GM23338 (cell line): ENCODE measurements around the gene PTPN5. TPM values are rescaled to one million over a fixed set of nuclear protein-coding genes. Genes with fewer than 3 reads are reported as not detected.

Source experiments
- ATAC-seq: fragments of 200-7000 bp; cut with Tn5 transposase; 3 replicates; pipeline ENCODE4 v1.9.1; 2020
- DNase-seq: peaks from one replicate; pipeline ENCODE4 v3.0.0-alpha.2; 2015; ENCODE audit warnings: low spot score
- H2AFZ ChIP-seq: fragments of 200-600 bp; sonication (generic); 2 replicates; pipeline ENCODE4 v1.8.0; 2016; ENCODE audit warnings: antibody characterized with exemption, mild to moderate bottlenecking, moderate library complexity
- H3F3A ChIP-seq: fragments of 200-600 bp; sonication (generic); replicated peaks from 2 replicates; pipeline ENCODE4 v1.8.0; 2017; ENCODE audit warnings: antibody characterized with exemption, mixed run types, low read depth
- H3K27ac ChIP-seq: fragments of 200-600 bp; sonication (generic); 2 replicates; pipeline ENCODE4 v1.6.1; 2016; ENCODE audit warnings: low read depth
- H3K27me3 ChIP-seq: fragments of 200-600 bp; sonication (generic); 2 replicates; pipeline ENCODE4 v1.8.0; 2016; ENCODE audit warnings: mild to moderate bottlenecking, mixed run types, moderate library complexity; ENCODE audit not compliant: insufficient read depth
- H3K36me3 ChIP-seq: fragments of 200-600 bp; sonication (generic); 2 replicates; pipeline ENCODE4 v1.8.0; 2016; ENCODE audit warnings: mild to moderate bottlenecking; ENCODE audit not compliant: insufficient read depth
- H3K4me1 ChIP-seq: fragments of 200-600 bp; sonication (generic); 2 replicates; pipeline ENCODE4 v1.8.0; 2016; ENCODE audit warnings: mild to moderate bottlenecking, moderate library complexity; ENCODE audit not compliant: insufficient read depth
- H3K4me2 ChIP-seq: fragments of 200-600 bp; sonication (generic); 2 replicates; pipeline ENCODE4 v1.7.1; 2017; ENCODE audit warnings: mixed run types
- H3K4me3 ChIP-seq: fragments of 200-600 bp; sonication (generic); 2 replicates; pipeline ENCODE4 v1.6.1; 2016; ENCODE audit warnings: mixed run types
- H3K79me2 ChIP-seq: fragments of 200-600 bp; sonication (generic); replicated peaks from 2 replicates; pipeline ENCODE4 v1.8.0; 2017; ENCODE audit warnings: mild to moderate bottlenecking; ENCODE audit not compliant: insufficient read depth
- H3K9me2 ChIP-seq: fragments of 200-600 bp; sonication (generic); 2 replicates; pipeline ENCODE4 v1.8.0; 2017; ENCODE audit not compliant: insufficient read depth
- H4K20me1 ChIP-seq: fragments of 200-600 bp; sonication (generic); replicated peaks from 2 replicates; pipeline ENCODE4 v1.8.0; 2017; ENCODE audit warnings: mild to moderate bottlenecking; ENCODE audit not compliant: insufficient read depth
- H3K27ac Mint-ChIP-seq: 2 replicates; pipeline ENCODE4 v1.8.0; 2020; ENCODE audit warnings: inconsistent platforms, mild to moderate bottlenecking, moderate library complexity, mixed read lengths
- H3K27me3 Mint-ChIP-seq: 3 replicates; pipeline ENCODE4 v1.8.0; 2022; ENCODE audit warnings: low read depth, mild to moderate bottlenecking, moderate library complexity, mixed read lengths, inconsistent platforms; ENCODE audit not compliant: insufficient read depth, poor library complexity
- H3K36me3 Mint-ChIP-seq: 3 replicates; pipeline ENCODE4 v1.8.0; 2021; ENCODE audit warnings: low read depth, mild to moderate bottlenecking, inconsistent platforms, moderate library complexity, mixed read lengths
- H3K4me1 Mint-ChIP-seq: 3 replicates; pipeline ENCODE4 v1.8.0; 2020; ENCODE audit warnings: mild to moderate bottlenecking, inconsistent platforms, mixed read lengths
- H3K4me3 Mint-ChIP-seq: 3 replicates; pipeline ENCODE4 v1.8.0; 2021; ENCODE audit warnings: moderate library complexity, mild to moderate bottlenecking, inconsistent platforms, mixed read lengths
- H3K9me3 Mint-ChIP-seq: 3 replicates; pipeline ENCODE4 v1.8.0; 2020; ENCODE audit warnings: moderate library complexity, mild to moderate bottlenecking, inconsistent platforms, mixed read lengths
- ETS1 ChIP-seq: IDR thresholded peaks from 2 replicates; pipeline ENCODE4 v1.6.1; 2016; ENCODE audit warnings: antibody characterized with exemption
- NANOG ChIP-seq: IDR thresholded peaks from 2 replicates; pipeline ENCODE4 v1.6.1; 2016; ENCODE audit warnings: antibody characterized with exemption, borderline replicate concordance
- POLR2AphosphoS5 ChIP-seq: IDR thresholded peaks from 2 replicates; pipeline ENCODE4 v1.6.1; 2016; ENCODE audit warnings: antibody characterized with exemption, low read depth
- REST ChIP-seq: IDR thresholded peaks from one replicate; pipeline ENCODE4 v1.6.1; 2018; ENCODE audit warnings: antibody characterized with exemption; ENCODE audit not compliant: unreplicated experiment
- STAT1 ChIP-seq: IDR thresholded peaks from one replicate; pipeline ENCODE4 v1.6.1; 2016; ENCODE audit warnings: antibody characterized with exemption; ENCODE audit not compliant: unreplicated experiment
- ZNF114 ChIP-seq: fragments of 250-450 bp; sonication (Bioruptor Pico); IDR thresholded peaks from 2 replicates; pipeline ENCODE4 v1.5.0; 2020; ENCODE audit warnings: mild to moderate bottlenecking, moderate library complexity
- ZNF331 ChIP-seq: fragments of 250-450 bp; sonication (Bioruptor Pico); IDR thresholded peaks from 2 replicates; pipeline ENCODE4 v1.5.0; 2020; ENCODE audit warnings: low read depth, mild to moderate bottlenecking, moderate library complexity
- polyA plus RNA-seq: library from polyadenylated mRNA; unstranded; fragments of >200 nt; fragmentation: Nextera tagmentation; extraction: Ambion mirVana; gene quantifications from 2 replicates; pipeline ENCODE4 v1.2.1, GENCODE V29; 2016
- total RNA-seq: library from RNA; depleted of rRNA; stranded (reverse); fragments of >200 nt; shearing (Covaris generic); gene quantifications from 2 replicates; pipeline ENCODE4 v1.2.3, GENCODE V29; 2014
- TF ChIP-seq, protein P1 (sequence below): fragments of 250-450 bp; sonication (Bioruptor Pico); IDR thresholded peaks from 2 replicates; pipeline ENCODE4 v1.5.0; 2020; ENCODE audit warnings: mild to moderate bottlenecking, moderate library complexity

Gene PTPN5
- total and polyA plus RNA-seq, 2 experiments from 2014 or later: 3.7 to 5.7 TPM

- TF ChIP-seq REST (no peak), ZNF331 (CRISPR knock-in tag) (no peak)
Measured at GRCh38 chr11:18737642-18738041, 54.0 kb downstream of the PTPN5 start (continued).

GRCh38 chr11:18736590-18737148 is 54.9 kb downstream of the PTPN5 start:
- no peaks in the 10 kb centered on the region for H3K79me2 ChIP-seq
- Mint-ChIP-seq H3K4me1 (peaks cover 7% of the 10 kb centered on the region), H3K36me3 (no peaks in the 10 kb centered on the region; the same call in 2 of the 3 replicates), H3K27me3 (peaks cover 1% of the 10 kb centered on the region), H3K4me3 (no peak overlapping the region), H3K27ac (no peak overlapping the region), H3K9me3 (no peaks in the 10 kb centered on the region)
- H3K9me2 ChIP-seq: no peaks in the 10 kb centered on the region
- no peak overlapping the region for H2AFZ ChIP-seq
- H3K27me3 ChIP-seq: no peaks in the 10 kb centered on the region
- no peak overlapping the region for H3K27ac ChIP-seq
- no peak for TF ChIP-seq ZNF114 (CRISPR knock-in tag)
- no peak for TF ChIP-seq ETS1
- no peak for TF ChIP-seq POLR2AphosphoS5
- H3K4me1 ChIP-seq: no peaks in the 10 kb centered on the region
- no peaks in the 10 kb centered on the region for H3F3A ChIP-seq
- peak; percentile 68 for DNase-seq
- no peak overlapping the region for H3K4me2 ChIP-seq
- ATAC-seq: peak; percentile 78
- no peak overlapping the region for H3K4me3 ChIP-seq
- no peaks in the 10 kb centered on the region for H4K20me1 ChIP-seq
- H3K36me3 ChIP-seq: no peaks in the 10 kb centered on the region

- H3K4me1 Mint-ChIP-seq: peaks cover 6% of the 10 kb centered on the region
- H3K36me3 Mint-ChIP-seq: no peaks in the 10 kb centered on the region; the same call in 2 of the 3 replicates
- H3F3A ChIP-seq: no peaks in the 10 kb centered on the region
- no peaks in the 10 kb centered on the region for H3K27me3 ChIP-seq
- no peaks in the 10 kb centered on the region for H4K20me1 ChIP-seq
- ATAC-seq (no peak), DNase-seq (no peak)
- no peaks in the 10 kb centered on the region for H3K4me1 ChIP-seq
- no peak overlapping the region for H3K4me2 ChIP-seq
- H3K4me3 Mint-ChIP-seq: no peak overlapping the region
- H3K27ac Mint-ChIP-seq: no peak overlapping the region
- H3K27ac ChIP-seq: no peak overlapping the region
- H3K79me2 ChIP-seq: no peaks in the 10 kb centered on the region
- H3K27me3 Mint-ChIP-seq: peaks cover 2% of the 10 kb centered on the region
- no peak overlapping the region for H3K4me3 ChIP-seq
- no peaks in the 10 kb centered on the region for H3K36me3 ChIP-seq
- H3K9me2 ChIP-seq: no peaks in the 10 kb centered on the region
- no peak overlapping the region for H2AFZ ChIP-seq
- H3K9me3 Mint-ChIP-seq: no peaks in the 10 kb centered on the region
- TF ChIP-seq NANOG (no peak), STAT1 (no peak)
- TF ChIP-seq, protein P1, sequence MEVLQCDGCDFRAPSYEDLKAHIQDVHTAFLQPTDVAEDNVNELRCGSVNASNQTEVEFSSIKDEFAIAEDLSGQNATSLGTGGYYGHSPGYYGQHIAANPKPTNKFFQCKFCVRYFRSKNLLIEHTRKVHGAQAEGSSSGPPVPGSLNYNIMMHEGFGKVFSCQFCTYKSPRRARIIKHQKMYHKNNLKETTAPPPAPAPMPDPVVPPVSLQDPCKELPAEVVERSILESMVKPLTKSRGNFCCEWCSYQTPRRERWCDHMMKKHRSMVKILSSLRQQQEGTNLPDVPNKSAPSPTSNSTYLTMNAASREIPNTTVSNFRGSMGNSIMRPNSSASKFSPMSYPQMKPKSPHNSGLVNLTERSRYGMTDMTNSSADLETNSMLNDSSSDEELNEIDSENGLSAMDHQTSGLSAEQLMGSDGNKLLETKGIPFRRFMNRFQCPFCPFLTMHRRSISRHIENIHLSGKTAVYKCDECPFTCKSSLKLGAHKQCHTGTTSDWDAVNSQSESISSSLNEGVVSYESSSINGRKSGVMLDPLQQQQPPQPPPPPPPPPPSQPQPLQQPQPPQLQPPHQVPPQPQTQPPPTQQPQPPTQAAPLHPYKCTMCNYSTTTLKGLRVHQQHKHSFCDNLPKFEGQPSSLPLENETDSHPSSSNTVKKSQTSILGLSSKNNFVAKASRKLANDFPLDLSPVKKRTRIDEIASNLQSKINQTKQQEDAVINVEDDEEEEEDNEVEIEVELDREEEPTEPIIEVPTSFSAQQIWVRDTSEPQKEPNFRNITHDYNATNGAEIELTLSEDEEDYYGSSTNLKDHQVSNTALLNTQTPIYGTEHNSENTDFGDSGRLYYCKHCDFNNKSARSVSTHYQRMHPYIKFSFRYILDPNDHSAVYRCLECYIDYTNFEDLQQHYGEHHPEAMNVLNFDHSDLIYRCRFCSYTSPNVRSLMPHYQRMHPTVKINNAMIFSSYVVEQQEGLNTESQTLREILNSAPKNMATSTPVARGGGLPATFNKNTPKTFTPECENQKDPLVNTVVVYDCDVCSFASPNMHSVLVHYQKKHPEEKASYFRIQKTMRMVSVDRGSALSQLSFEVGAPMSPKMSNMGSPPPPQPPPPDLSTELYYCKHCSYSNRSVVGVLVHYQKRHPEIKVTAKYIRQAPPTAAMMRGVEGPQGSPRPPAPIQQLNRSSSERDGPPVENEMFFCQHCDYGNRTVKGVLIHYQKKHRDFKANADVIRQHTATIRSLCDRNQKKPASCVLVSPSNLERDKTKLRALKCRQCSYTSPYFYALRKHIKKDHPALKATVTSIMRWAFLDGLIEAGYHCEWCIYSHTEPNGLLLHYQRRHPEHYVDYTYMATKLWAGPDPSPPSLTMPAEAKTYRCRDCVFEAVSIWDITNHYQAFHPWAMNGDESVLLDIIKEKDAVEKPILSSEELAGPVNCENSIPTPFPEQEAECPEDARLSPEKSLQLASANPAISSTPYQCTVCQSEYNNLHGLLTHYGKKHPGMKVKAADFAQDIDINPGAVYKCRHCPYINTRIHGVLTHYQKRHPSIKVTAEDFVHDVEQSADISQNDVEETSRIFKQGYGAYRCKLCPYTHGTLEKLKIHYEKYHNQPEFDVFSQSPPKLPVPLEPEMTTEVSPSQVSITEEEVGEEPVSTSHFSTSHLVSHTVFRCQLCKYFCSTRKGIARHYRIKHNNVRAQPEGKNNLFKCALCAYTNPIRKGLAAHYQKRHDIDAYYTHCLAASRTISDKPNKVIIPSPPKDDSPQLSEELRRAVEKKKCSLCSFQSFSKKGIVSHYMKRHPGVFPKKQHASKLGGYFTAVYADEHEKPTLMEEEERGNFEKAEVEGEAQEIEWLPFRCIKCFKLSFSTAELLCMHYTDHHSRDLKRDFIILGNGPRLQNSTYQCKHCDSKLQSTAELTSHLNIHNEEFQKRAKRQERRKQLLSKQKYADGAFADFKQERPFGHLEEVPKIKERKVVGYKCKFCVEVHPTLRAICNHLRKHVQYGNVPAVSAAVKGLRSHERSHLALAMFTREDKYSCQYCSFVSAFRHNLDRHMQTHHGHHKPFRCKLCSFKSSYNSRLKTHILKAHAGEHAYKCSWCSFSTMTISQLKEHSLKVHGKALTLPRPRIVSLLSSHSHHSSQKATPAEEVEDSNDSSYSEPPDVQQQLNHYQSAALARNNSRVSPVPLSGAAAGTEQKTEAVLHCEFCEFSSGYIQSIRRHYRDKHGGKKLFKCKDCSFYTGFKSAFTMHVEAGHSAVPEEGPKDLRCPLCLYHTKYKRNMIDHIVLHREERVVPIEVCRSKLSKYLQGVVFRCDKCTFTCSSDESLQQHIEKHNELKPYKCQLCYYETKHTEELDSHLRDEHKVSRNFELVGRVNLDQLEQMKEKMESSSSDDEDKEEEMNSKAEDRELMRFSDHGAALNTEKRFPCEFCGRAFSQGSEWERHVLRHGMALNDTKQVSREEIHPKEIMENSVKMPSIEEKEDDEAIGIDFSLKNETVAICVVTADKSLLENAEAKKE (CRISPR knock-in tag): no peak
Measured at GRCh38 chr11:18733202-18733601, 58.4 kb downstream of the PTPN5 start.
